Stimulated activated CD4-positive, alpha-beta T cell treated with anti-CD3 and anti-CD28 coated beads, Interleukin-1b, Interleukin-23, amount 100 ng/mL, for 1 hour (primary cell): ENCODE results near the gene VPS11.
"Not testable (repeated sequence)": the region's sequence is repeated elsewhere in the genome, so short reads cannot be mapped to it uniquely, and the experiment has no call there.

Source experiments
- DNase-seq, 2 donors: peaks; one replicate each; pipeline ENCODE4 v3.0.0-alpha.2; 2020; ENCODE audit warnings: low read depth in 2 of 2

Gene VPS11

GRCh38 chr11:119038884-119039283 is 28.7 kb upstream of the VPS11 start:
- no peak for DNase-seq

DNA sequence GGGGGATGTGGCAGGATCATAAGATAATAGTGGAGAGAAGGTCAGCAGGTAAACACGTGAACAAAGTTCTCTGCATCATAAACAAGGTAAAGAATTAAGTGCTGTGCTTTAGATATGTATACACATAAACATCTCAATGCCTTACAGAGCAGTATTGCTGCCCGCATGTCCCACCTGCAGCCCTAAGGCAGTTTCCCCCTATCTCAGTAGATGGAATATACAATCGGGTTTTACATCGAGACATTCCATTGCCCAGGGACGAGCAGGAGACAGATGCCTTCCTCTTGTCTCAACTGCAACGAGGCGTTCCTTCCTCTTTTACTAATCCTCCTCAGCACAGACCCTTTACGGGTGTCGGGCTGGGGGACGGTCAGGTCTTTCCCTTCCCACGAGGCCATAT is 28.1 kb upstream of the VPS11 start:
- not testable (repeated sequence) for DNase-seq

DNA sequence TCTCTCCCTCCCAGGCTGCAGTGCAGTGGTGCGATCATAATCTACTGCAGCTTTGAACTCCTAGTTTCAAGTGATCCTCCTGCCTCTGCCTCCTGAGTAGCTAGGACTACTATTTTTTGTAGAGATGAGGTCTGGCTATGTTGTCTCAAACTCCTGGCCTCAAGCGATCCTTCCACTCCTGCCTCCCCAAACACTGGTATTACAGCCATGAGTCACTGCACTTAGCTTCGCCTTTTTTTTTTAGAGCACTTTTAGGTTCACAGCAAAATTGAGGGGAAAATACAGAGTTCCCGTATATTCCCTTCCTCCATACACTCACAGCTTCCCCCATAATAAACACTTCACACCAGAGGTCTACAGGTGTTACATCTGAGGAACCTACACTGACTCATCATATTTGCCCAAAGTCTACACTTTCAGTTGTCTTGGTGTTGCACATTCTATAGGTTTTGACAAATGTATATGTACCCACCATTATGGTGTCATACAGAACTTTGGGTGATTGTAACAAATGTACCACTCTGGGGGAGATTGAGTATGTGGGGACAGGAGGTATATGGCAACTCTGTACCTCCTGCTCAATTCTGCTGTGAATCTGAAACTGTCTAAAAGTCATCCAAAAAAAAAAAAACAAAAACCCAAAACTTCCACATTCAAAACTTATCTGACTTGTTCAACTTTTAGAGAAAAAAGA is 25.6 kb upstream of the VPS11 start:
- no peak for DNase-seq

- DNase-seq = no peak
Measured at GRCh38 chr11:119042927-119043326, 24.7 kb upstream of the VPS11 start.

- DNase-seq = no peak
Measured at GRCh38 chr11:119044708-119045107, 22.9 kb upstream of the VPS11 start.

DNA sequence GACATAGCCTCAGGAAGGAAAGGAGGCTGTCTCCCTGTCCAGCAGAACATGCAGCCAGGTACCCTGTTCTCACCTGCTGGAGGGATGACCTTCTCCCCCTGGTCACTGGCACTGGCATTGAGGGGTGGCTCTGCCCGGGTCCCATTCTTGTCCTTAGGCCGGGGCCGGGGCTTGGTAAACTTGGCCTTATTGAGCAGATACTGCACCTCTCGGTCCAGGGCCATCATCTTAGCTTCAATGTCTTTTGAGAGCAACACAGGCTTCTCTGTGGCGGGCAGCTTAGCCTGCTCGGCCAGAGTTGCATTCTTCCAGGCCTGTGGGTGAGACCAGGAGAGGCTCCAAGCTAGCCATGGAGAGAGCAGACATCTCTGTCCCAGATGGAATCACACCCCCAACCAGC is 21.1 kb upstream of the VPS11 start:
- no peak for DNase-seq

DNA sequence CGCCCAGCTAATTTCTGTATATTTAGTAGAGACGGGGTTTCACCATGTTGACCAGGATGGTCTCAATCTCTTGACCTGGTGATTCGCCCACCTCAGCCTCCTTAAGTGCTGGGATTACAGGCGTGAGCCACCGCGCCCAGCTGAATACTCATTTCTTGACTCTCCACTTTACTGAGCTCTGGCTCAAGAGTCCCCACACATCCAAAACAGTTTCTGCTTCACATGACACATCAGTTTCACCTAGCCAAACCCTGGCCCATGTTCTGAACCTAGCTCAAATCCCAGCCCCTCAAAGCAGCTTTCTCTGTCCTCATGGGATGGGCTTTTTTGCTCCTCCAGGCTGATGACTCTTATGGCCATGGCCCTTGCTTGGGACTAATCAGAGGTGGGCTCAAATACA is 20.4 kb upstream of the VPS11 start:
- DNase-seq = no peak

DNA sequence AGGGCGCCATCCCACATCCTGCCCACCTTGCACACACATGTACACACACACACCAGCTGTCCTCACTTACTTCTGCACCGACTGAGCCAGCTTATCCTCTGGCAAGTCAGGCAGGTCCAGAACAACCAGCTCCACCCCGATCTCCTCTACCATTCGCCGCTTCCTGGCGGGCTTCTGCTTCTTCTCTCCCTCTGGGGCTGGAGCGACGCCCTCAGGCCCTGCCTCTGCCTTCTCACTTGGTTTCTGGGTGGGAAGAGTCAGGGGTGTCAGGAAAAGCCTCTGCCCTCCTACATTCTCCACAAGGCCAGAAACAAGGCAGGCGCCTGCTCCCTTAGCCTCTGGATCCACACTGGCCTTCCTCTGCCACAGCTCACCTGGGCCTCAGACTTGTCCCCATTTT is 19.0 kb upstream of the VPS11 start:
- DNase-seq = no peak

GRCh38 chr11:119049081-119049480 is 18.5 kb upstream of the VPS11 start:
- DNase-seq = no peak

GRCh38 chr11:119051440-119052162 is 16.0 kb upstream of the VPS11 start:
- DNase-seq = no peak

DNA sequence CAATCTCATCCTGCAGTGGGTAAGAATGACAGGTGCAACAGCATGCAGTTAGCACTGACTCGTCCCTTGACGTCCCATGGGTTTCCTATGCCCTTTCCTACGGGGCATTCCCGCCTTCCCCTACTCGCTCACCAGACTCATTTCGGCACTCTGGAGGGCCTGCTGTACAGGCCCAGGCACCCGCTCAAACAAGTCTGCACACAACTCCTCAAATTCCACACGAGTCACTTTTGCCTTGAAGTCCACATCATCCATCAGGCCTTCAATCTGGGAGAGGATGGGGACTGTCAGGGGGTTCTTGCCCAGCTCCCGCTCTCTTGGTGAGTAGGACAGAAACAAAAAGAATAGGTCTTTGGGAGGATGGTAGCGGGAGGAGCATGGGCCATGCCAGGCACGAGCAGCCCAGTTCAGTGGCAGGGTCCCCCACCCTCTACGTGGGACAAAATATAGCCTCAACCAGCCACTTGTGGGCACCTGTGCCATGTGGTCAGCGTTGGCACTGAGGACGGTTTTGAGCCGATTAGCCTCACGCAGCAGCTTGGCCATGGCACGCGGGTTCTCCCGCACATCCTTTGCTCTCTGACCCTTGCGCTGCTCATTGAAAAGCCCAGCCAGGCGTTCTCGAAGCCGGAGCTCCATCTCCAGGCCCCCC is 15.3 kb upstream of the VPS11 start:
- no peak for DNase-seq

DNA sequence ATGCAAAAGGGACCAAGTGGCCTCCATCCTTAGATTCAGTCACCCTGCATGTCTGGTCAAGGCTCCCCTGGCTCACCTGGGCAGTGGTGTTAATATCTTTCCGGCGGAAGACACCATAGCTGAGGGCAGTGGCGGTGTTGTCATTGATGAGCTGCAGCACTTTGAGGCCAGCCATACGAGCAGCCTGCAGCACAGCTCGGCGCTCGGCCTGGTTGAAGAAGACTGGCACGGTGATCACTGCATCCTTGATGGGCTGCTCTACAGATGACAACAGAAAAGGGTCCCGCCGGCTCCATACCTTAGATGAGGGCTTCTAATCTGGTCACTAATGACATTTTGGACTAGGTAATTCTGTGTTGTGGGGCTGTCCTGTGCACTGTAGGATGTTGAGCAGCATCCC is 13.2 kb upstream of the VPS11 start:
- DNase-seq = no peak

DNA sequence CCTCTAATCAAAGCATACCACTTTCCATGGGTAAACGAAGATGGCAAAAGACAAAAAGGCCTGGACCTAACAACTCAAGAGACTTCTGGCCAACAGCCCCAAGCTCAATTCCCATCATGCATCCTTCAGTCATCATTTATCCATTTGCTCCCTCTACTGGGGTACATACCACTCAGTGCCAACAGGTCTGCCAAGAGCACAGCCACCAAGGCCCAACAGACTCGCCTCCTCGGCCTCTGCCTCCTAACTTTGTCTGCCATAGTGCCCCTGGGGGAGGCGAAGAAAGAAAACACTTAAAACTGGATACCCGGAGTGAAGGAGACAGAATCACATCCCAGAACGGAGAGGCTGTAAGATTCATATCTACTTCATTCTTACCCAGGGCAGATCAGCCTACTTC is 11.7 kb upstream of the VPS11 start:
- no peak for DNase-seq

DNA sequence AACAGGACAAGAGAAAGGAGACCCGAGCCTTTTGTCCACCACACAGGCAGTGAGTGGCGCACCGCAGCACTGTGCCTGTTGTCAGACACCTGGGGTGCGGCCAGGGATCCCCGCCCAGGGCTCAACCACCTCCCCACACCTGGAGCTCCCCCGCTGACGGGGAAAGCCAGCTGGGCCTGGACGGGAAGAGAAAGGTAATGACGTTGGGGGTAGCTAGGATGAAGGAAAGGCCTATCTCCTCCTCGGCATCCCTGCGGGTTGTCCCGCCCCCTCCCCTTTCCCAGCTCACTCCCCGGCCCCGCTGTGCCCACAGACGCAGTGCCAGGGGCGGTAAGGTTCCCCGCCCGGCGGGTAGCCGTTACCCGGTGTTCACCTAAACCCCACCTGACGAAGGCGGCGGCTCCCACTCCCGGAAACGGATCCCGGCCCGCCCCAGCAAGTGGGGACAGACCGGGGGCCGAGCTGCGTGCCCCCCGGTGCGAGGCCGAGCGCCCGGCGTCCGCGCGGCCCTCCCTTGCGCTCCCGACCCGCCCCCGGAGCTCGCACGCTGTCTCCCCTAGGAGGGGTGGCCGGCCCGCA is 11.1 kb upstream of the VPS11 start:
- peak in 1 of 2 donors; percentile 22 for DNase-seq

DNA sequence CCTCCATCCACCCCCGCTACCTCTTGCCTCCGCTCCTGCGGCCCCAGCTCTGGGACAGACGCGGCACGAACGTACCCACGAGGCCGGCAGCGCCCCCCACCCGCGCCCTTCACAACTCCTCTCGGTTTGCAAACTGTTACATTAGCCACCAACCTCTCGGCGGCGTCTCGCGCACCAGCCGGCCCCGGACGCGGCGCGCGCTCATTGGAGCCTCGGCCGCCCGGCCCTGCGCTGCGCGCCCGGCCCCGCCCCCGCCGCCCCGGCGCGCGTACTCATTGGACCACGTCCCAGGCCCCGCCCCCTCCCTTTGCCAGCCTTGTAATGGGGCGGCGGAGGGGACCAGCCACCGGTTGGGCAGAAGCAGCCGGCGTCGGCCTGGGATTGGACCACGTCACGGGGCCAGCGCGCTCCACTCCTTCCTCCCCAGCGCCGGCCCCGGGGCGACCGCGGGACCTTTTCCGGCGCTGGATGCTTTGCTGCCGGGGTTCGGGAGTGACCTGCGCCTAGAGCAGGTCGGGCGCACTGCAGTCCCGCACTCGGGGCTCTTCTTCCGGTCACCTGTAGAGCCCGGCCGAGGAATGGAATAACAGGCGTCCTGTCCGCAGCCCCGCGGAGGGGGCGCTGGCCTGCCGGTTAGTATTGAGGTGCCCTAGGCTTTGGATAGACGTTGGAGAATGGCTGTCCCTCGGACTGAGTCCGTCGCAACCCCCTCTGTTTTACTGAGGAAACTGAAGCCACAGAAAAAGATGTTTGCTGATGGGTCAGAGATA is 10.4 kb upstream of the VPS11 start, which contains the start of gene HYOU1:
Gene HYOU1 (minus strand): TSS at position 206 of the 770 bp plus-strand sequence. CDS start 1,045 bp downstream, outside the sequence.
- peak; percentile 98 for DNase-seq

- not testable (repeated sequence) for DNase-seq
Measured at GRCh38 chr11:119059128-119059527, 8.5 kb upstream of the VPS11 start.

GRCh38 chr11:119061256-119061655 is 6.4 kb upstream of the VPS11 start:
- no peak for DNase-seq

DNA sequence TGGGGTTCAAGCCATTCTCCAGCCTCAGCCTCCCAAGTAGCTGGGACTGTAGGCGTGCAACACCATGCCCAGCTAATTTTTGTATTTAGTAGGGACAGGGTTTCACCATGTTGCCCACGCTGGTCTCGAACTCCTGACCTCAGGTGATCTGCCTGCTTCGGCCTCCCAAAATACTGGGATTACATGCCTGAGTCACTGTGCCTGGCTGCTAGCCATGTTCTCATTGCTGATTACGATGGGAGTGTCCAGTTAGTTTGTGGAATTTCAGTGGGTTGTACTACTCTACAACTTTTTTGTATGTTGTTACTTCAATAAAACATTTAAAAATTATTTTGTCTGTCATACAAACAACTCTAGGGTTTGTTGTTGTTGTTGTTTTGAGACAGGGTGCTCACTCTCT is 4.8 kb upstream of the VPS11 start:
- no peak for DNase-seq

GRCh38 chr11:119065369-119065768 is 2.2 kb upstream of the VPS11 start:
- no peak for DNase-seq

- no peak for DNase-seq
Measured at GRCh38 chr11:119077839-119078238, 10.2 kb downstream of the VPS11 start.

DNA sequence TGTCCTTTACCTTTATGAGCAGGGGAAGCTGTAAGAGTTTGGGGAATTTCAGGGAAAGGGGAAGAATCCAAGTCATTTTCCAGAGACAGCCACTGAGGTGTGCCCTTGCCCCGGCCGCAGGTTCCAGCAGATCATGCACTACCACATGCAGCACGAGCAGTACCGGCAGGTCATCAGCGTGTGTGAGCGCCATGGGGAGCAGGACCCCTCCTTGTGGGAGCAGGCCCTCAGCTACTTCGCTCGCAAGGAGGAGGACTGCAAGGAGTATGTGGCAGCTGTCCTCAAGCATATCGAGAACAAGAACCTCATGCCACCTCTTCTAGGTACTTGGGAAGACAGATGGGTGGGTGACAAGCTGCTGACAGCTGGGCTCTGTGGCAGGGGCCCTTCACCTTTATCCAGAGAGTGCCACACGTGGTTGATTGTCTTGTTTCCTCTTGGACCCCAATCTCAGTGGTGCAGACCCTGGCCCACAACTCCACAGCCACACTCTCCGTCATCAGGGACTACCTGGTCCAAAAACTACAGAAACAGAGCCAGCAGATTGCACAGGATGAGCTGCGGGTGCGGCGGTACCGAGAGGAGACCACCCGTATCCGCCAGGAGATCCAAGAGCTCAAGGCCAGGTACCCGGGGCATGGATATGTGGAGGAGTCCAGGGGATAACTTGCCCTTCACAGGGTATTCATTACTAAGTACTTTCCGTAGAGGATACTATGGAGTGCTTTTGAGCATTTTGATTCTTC is 11.2 kb downstream of the VPS11 start:
- no peak for DNase-seq
